Peyer's patch (tissue), 4 donors: Measurements from ENCODE around the gene POLR2J2.
"Not testable (repeated sequence)": the region's sequence is repeated elsewhere in the genome, so short reads cannot be mapped to it uniquely, and the experiment has no call there.

Experiments used
- POLR2A ChIP-seq, 2 donors: fragments of 450-650 bp; IDR thresholded peaks; one replicate each; pipeline ENCODE4 v1.5.1; 2017; ENCODE audit warnings: antibody characterized with exemption in 2 of 2, mild to moderate bottlenecking in 2 of 2, moderate library complexity in 2 of 2
- TF ChIP-seq, protein P1 (sequence below), 6 experiments: fragments of 450-650 bp in 4 of 6; fragments of 200-600 bp in 2 of 6; sonication (generic) in 1 of 6; IDR thresholded peaks; one replicate each; pipeline ENCODE4 v1.5.1; 2017 to 2019; ENCODE audit warnings: antibody characterized with exemption in 6 of 6, mild to moderate bottlenecking in 3 of 6, moderate library complexity in 1 of 6

DNA sequence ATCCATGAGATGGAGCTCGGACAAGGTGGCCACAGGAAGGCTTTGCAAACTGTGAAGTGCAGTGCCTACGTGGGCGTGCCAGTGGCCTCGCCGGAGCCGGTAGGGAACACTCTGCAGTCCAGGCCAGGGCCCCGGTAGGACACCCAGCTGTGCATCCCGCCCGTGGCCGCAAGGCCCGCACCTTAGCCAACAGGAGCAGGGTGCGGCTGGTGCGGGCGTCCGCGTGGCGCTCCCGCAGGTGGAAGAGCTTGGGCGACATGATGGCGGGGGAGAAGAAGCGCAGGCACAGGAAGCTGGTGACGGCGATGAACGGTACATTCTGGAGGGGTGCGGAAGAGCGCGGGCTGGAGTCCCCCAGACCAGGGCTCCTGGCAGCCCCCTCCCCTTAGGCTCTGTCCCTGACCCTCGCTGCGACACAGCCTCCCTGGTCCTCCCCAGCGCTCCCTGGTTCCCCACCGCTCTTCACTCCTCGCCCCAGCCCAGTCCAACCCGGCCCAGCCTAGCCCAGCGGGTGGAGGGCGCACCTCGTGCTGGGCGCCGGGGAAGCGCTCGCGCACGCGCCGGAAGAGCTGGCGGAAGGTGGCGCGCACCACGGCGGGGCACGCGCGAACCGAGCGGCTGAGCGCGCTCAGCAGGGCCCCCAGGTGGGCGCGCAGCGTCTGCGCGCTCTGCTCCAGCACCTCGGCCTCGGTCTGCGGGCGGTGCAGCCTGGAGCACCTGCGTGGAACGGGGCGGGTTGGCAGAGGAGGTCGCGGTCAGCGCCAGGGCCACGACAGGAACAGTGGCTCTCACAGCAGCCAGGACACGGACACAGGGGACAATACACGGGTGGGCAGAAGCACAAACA lies 18.2 kb upstream of the POLR2J2 start:
- not testable (repeated sequence) for TF ChIP-seq POLR2A (IDR thresholded peaks at IDR 0.05)
- TF ChIP-seq, protein P1, sequence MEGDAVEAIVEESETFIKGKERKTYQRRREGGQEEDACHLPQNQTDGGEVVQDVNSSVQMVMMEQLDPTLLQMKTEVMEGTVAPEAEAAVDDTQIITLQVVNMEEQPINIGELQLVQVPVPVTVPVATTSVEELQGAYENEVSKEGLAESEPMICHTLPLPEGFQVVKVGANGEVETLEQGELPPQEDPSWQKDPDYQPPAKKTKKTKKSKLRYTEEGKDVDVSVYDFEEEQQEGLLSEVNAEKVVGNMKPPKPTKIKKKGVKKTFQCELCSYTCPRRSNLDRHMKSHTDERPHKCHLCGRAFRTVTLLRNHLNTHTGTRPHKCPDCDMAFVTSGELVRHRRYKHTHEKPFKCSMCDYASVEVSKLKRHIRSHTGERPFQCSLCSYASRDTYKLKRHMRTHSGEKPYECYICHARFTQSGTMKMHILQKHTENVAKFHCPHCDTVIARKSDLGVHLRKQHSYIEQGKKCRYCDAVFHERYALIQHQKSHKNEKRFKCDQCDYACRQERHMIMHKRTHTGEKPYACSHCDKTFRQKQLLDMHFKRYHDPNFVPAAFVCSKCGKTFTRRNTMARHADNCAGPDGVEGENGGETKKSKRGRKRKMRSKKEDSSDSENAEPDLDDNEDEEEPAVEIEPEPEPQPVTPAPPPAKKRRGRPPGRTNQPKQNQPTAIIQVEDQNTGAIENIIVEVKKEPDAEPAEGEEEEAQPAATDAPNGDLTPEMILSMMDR (IDR thresholded peaks at IDR 0.05), result not testable (repeated sequence)
